ENCODE measurements around the gene TRMT1. TPM values are rescaled to one million over a fixed set of nuclear protein-coding genes. Genes with fewer than 3 reads are reported as not detected.

TRMT1 gene
- total and polyA plus RNA-seq, 2 donors (not counting 1 experiment from before 2014, with no cell fraction given) = 12.2 to 20.3 TPM

GRCh38 chr19:13155472-13156359 is 39.2 kb upstream of the TRMT1 start:
- Histone ChIP-seq H3K79me2 (ENCODE audit: control insufficient read depth, insufficient read depth, low read length) (peaks cover 35% of the 10 kb centered on the region), H3K27ac (ENCODE audit: insufficient read depth, low read length) (peak overlapping the region; percentile 97), H2AFZ (ENCODE audit: low read length) (no peak overlapping the region), H3K4me1 (ENCODE audit: control insufficient read depth, extremely low read depth, insufficient read depth, low read length) (peaks cover 10% of the 10 kb centered on the region), H3K4me3 (replicated peaks in 1 of 4; ENCODE audit: control extremely low read depth in 1 of 4, insufficient read depth in 1 of 4, low read depth in 3 of 4, low read length in 4 of 4) (peak overlapping the region; percentile 62 to 90 (median 84)), H4K20me1 (ENCODE audit: control insufficient read depth, extremely low read depth, insufficient read depth, low read length) (no peaks in the 10 kb centered on the region), H3K27me3 (ENCODE audit: control insufficient read depth, insufficient read depth, low read length) (no peaks in the 10 kb centered on the region), H3K36me3 (ENCODE audit: control insufficient read depth, insufficient read depth, low read length) (peaks cover 2% of the 10 kb centered on the region), H3K9ac (ENCODE audit: insufficient read depth, low read length) (peak overlapping the region; percentile 97), H3K4me2 (ENCODE audit: extremely low read depth, insufficient read depth, low read length) (peak overlapping the region; percentile 84), H3K9me3 (ENCODE audit: control insufficient read depth, insufficient read depth, low read depth, low read length) (no peaks in the 10 kb centered on the region)
- no peak for TF ChIP-seq EZH2 (IDR thresholded peaks at IDR 0.05; ENCODE audit: low read length, missing control alignments)
- TF ChIP-seq CTCF (conservative IDR thresholded peaks at IDR 0.05 in 1 of 2, IDR thresholded peaks at IDR 0.05 in 1 of 2; ENCODE audit: low read depth in 1 of 2, low read length in 2 of 2) = no peak
- DNase-seq (ENCODE audit: low read depth in 2 of 2) = peak; percentile 69 to 79

DNA sequence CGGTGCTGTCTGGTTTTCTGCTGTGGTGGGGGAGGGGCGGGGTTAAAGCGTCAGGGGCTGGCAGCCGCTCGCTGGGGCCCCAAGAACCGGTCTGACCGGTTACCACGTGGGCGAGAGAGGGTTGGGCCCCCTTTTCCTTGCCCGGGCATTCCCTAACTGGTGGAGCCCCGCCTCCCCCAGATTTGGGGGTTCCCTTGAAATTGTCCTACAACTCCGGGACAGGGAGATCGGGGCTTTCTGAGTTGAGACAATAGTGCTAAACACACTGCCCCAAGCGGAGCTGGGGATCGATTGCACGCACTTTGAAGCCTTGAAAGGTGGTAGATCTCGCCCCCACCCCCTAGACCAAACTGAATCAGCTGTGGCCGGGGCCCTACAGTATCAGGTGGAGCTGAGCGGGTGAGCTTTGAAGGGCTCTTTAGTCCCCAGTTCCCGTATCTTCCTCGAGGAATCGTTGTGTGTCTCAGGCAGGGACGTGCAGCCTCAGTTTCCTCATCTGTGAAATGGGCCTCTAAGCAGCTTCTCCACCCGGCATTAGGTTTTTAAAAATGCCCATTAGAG is 38.5 kb upstream of the TRMT1 start:
- Histone ChIP-seq H3K9ac (ENCODE audit: insufficient read depth, low read length) (peak overlapping the region; percentile 97), H3K9me3 (ENCODE audit: control insufficient read depth, insufficient read depth, low read depth, low read length) (no peaks in the 10 kb centered on the region), H3K27ac (ENCODE audit: insufficient read depth, low read length) (peak overlapping the region; percentile 97), H2AFZ (ENCODE audit: low read length) (no peak overlapping the region), H3K4me3 (replicated peaks in 1 of 4; ENCODE audit: control extremely low read depth in 1 of 4, insufficient read depth in 1 of 4, low read depth in 3 of 4, low read length in 4 of 4) (peak overlapping the region; percentile 62 to 90 (median 84)), H3K4me1 (ENCODE audit: control insufficient read depth, extremely low read depth, insufficient read depth, low read length) (peaks cover 10% of the 10 kb centered on the region), H3K4me2 (ENCODE audit: extremely low read depth, insufficient read depth, low read length) (peak overlapping the region; percentile 84), H3K36me3 (ENCODE audit: control insufficient read depth, insufficient read depth, low read length) (peaks cover 2% of the 10 kb centered on the region), H3K79me2 (ENCODE audit: control insufficient read depth, insufficient read depth, low read length) (peaks cover 40% of the 10 kb centered on the region), H3K27me3 (ENCODE audit: control insufficient read depth, insufficient read depth, low read length) (no peaks in the 10 kb centered on the region), H4K20me1 (ENCODE audit: control insufficient read depth, extremely low read depth, insufficient read depth, low read length) (no peaks in the 10 kb centered on the region)
- no peak for TF ChIP-seq EZH2 (IDR thresholded peaks at IDR 0.05; ENCODE audit: low read length, missing control alignments)
- TF ChIP-seq CTCF (conservative IDR thresholded peaks at IDR 0.05 in 1 of 2, IDR thresholded peaks at IDR 0.05 in 1 of 2; ENCODE audit: low read depth in 1 of 2, low read length in 2 of 2) = peak; percentile 15 to 31
- peak; percentile 57 to 65 for DNase-seq (ENCODE audit: low read depth in 2 of 2)

- H3K36me3 ChIP-seq (ENCODE audit: control insufficient read depth, insufficient read depth, low read length) = peaks cover 2% of the 10 kb centered on the region
- H3K79me2 ChIP-seq (ENCODE audit: control insufficient read depth, insufficient read depth, low read length) = peaks cover 43% of the 10 kb centered on the region
- peak; percentile 94 to 96 for DNase-seq (ENCODE audit: low read depth in 2 of 2)
- H3K9me3 ChIP-seq (ENCODE audit: control insufficient read depth, insufficient read depth, low read depth, low read length) = no peaks in the 10 kb centered on the region
- peak overlapping the region; percentile 97 for H3K27ac ChIP-seq (ENCODE audit: insufficient read depth, low read length)
- H3K27me3 ChIP-seq (ENCODE audit: control insufficient read depth, insufficient read depth, low read length) = no peaks in the 10 kb centered on the region
- no peaks in the 10 kb centered on the region for H4K20me1 ChIP-seq (ENCODE audit: control insufficient read depth, extremely low read depth, insufficient read depth, low read length)
- peaks cover 12% of the 10 kb centered on the region for H3K4me1 ChIP-seq (ENCODE audit: control insufficient read depth, extremely low read depth, insufficient read depth, low read length)
- H3K4me2 ChIP-seq (ENCODE audit: extremely low read depth, insufficient read depth, low read length) = peak overlapping the region; percentile 84
- H2AFZ ChIP-seq (ENCODE audit: low read length) = no peak overlapping the region
- H3K4me3 ChIP-seq (replicated peaks in 1 of 4; ENCODE audit: control extremely low read depth in 1 of 4, insufficient read depth in 1 of 4, low read depth in 3 of 4, low read length in 4 of 4) = peak overlapping the region; percentile 62 to 90 (median 84)
- H3K9ac ChIP-seq (ENCODE audit: insufficient read depth, low read length) = peak overlapping the region; percentile 97
- TF ChIP-seq EZH2 (IDR thresholded peaks at IDR 0.05; ENCODE audit: low read length, missing control alignments) (no peak), CTCF (conservative IDR thresholded peaks at IDR 0.05 in 1 of 2, IDR thresholded peaks at IDR 0.05 in 1 of 2; ENCODE audit: low read depth in 1 of 2, low read length in 2 of 2) (no peak)
Observed at GRCh38 chr19:13154241-13154778, 37.8 kb upstream of the TRMT1 start.

Measured in fibroblast of lung (primary cell).